ENCODE results near the gene HSPA12A. TPM values are rescaled to one million over a fixed set of nuclear protein-coding genes. Genes with fewer than 3 reads are reported as not detected.

The HSPA12A gene
- total RNA-seq, 4 donors from 2014 or later = 2.6 to 15.7 (median 6.8) TPM

GRCh38 chr10:116676633-116677032 is 65.7 kb downstream of the HSPA12A start:
- Histone ChIP-seq H3K27ac (no peak overlapping the region), H3K4me1 (no peaks in the 10 kb centered on the region), H3K4me3 (no peak overlapping the region), H3K9me3 (no peaks in the 10 kb centered on the region), H3K27me3 (no peaks in the 10 kb centered on the region), H3K36me3 (no peaks in the 10 kb centered on the region)
- no peak for DNase-seq
- TF ChIP-seq POLR2A (IDR thresholded peaks at IDR 0.05) = no peak
- TF ChIP-seq CTCF (IDR thresholded peaks at IDR 0.05) = no peak

GRCh38 chr10:116676118-116676517 is 66.2 kb downstream of the HSPA12A start:
- TF ChIP-seq POLR2A (IDR thresholded peaks at IDR 0.05) = no peak
- no peak for TF ChIP-seq CTCF (IDR thresholded peaks at IDR 0.05)
- Histone ChIP-seq H3K36me3 (no peaks in the 10 kb centered on the region), H3K9me3 (no peaks in the 10 kb centered on the region), H3K4me3 (no peak overlapping the region), H3K27me3 (no peaks in the 10 kb centered on the region), H3K4me1 (no peaks in the 10 kb centered on the region), H3K27ac (no peak overlapping the region)
- DNase-seq = no peak

- DNase-seq = no peak
- no peaks in the 10 kb centered on the region for H3K9me3 ChIP-seq
Observed at GRCh38 chr10:116674901-116675423, 67.4 kb downstream of the HSPA12A start.

GRCh38 chr10:116673866-116674265 is 68.5 kb downstream of the HSPA12A start:
- H3K4me1 ChIP-seq = peaks cover 0 to 5% (median 0%) of the 10 kb centered on the region in 4 donors
- no peaks in the 10 kb centered on the region for H3K36me3 ChIP-seq
- no peaks in the 10 kb centered on the region for H3K9me3 ChIP-seq
- H3K4me3 ChIP-seq = no peak overlapping the region
- TF ChIP-seq CTCF (IDR thresholded peaks at IDR 0.05) (no peak), POLR2A (IDR thresholded peaks at IDR 0.05) (no peak)
- H3K27me3 ChIP-seq = no peaks in the 10 kb centered on the region
- H3K27ac ChIP-seq = no peak overlapping the region
- no peak for DNase-seq

More at GRCh38 chr10:116674901-116675423, 67.4 kb downstream of the HSPA12A start:
- H3K4me1 ChIP-seq = peaks cover 0 to 3% (median 0%) of the 10 kb centered on the region in 4 donors
- no peaks in the 10 kb centered on the region for H3K27me3 ChIP-seq
- H3K27ac ChIP-seq = no peak overlapping the region
- no peak overlapping the region for H3K4me3 ChIP-seq
- no peaks in the 10 kb centered on the region for H3K36me3 ChIP-seq
- TF ChIP-seq CTCF (IDR thresholded peaks at IDR 0.05) (no peak), POLR2A (IDR thresholded peaks at IDR 0.05) (no peak)

- no peaks in the 10 kb centered on the region for H3K27me3 ChIP-seq
- H3K4me3 ChIP-seq = no peak overlapping the region
- H3K4me1 ChIP-seq = peaks cover 0 to 5% (median 0%) of the 10 kb centered on the region in 4 donors
- H3K27ac ChIP-seq = no peak overlapping the region
- no peak for DNase-seq
- H3K9me3 ChIP-seq = no peaks in the 10 kb centered on the region
- TF ChIP-seq POLR2A (IDR thresholded peaks at IDR 0.05) (no peak), CTCF (IDR thresholded peaks at IDR 0.05) (no peak)
- H3K36me3 ChIP-seq = no peaks in the 10 kb centered on the region
Observed at GRCh38 chr10:116672891-116673290, 69.5 kb downstream of the HSPA12A start.

Measured in Peyer's patch (tissue), 4 donors.